ENCODE measurements around the gene CD1D.

DNA sequence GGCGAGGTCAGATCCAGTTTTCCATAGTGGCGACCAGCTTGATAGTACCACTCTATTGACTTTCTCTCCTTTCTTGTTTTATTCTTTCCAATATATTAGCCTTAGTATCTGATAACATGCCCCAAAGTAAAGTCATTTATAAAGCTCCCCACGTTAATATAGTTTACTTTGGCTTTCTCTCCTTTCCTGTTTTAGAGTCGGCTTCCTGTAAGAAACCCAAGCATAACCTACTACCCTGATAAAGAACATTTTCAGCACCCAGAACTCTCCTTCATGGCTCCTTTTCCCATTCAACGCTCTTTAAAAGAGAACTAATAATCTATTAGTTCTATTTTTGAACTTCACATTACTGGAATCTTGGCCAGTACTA is 23.7 kb downstream of the CD1D start:
- TF ChIP-seq, protein P1, sequence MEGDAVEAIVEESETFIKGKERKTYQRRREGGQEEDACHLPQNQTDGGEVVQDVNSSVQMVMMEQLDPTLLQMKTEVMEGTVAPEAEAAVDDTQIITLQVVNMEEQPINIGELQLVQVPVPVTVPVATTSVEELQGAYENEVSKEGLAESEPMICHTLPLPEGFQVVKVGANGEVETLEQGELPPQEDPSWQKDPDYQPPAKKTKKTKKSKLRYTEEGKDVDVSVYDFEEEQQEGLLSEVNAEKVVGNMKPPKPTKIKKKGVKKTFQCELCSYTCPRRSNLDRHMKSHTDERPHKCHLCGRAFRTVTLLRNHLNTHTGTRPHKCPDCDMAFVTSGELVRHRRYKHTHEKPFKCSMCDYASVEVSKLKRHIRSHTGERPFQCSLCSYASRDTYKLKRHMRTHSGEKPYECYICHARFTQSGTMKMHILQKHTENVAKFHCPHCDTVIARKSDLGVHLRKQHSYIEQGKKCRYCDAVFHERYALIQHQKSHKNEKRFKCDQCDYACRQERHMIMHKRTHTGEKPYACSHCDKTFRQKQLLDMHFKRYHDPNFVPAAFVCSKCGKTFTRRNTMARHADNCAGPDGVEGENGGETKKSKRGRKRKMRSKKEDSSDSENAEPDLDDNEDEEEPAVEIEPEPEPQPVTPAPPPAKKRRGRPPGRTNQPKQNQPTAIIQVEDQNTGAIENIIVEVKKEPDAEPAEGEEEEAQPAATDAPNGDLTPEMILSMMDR (IDR thresholded peaks at IDR 0.05; ENCODE audit: low read depth, low read length), result no peak
- TF ChIP-seq EZH2phosphoT487 (IDR thresholded peaks at IDR 0.05; ENCODE audit: low read depth), result no peak
